ENCODE results near the gene SEC14L5.

DNA sequence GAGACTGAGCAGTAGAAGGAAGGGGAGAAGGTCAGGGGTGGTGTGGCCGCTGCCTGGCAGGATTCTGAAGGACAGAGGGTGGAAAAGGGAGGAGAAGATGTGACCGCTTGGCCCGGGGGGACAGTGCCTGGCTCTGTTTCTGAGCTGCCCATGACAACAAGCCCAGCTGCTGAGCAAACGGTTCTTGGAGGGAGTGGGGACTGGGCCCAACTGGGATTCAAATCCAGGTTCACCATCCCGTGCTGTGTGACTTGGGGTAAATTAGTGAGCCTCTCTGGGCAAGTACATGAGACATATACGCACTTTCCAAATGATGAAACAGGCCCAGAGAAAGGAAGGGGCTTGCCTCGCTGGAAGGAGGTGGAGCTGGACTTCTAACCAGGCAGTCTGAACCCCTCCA lies 23.3 kb downstream of the SEC14L5 start:
- TF ChIP-seq POLR2AphosphoS5 (IDR thresholded peaks at IDR 0.05), result no peak
- TF ChIP-seq, protein P1, sequence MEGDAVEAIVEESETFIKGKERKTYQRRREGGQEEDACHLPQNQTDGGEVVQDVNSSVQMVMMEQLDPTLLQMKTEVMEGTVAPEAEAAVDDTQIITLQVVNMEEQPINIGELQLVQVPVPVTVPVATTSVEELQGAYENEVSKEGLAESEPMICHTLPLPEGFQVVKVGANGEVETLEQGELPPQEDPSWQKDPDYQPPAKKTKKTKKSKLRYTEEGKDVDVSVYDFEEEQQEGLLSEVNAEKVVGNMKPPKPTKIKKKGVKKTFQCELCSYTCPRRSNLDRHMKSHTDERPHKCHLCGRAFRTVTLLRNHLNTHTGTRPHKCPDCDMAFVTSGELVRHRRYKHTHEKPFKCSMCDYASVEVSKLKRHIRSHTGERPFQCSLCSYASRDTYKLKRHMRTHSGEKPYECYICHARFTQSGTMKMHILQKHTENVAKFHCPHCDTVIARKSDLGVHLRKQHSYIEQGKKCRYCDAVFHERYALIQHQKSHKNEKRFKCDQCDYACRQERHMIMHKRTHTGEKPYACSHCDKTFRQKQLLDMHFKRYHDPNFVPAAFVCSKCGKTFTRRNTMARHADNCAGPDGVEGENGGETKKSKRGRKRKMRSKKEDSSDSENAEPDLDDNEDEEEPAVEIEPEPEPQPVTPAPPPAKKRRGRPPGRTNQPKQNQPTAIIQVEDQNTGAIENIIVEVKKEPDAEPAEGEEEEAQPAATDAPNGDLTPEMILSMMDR (IDR thresholded peaks at IDR 0.05), result no peak

Measured in suprapubic skin (tissue), 3 donors.